Karpas-422 (cell line): ENCODE data around the gene SERPINB4. TPM values are rescaled to one million over a fixed set of nuclear protein-coding genes. Genes with fewer than 3 reads are reported as not detected.

Experiments
- DNase-seq: peaks from one replicate; pipeline ENCODE4 v3.0.0-alpha.2; 2015
- H2AFZ ChIP-seq: fragments of 200-600 bp; sonication (generic); 2 replicates; pipeline ENCODE4 v1.6.1; 2014; ENCODE audit warnings: antibody characterized with exemption, low read length, mixed read lengths
- H3K27ac ChIP-seq: fragments of 200-600 bp; sonication (generic); 2 replicates; pipeline ENCODE4 v1.5.1; 2014; ENCODE audit warnings: mild to moderate bottlenecking, low read length, moderate library complexity
- H3K27me3 ChIP-seq: fragments of 200-600 bp; sonication (generic); 2 replicates; pipeline ENCODE4 v1.6.1; 2014; ENCODE audit warnings: low read length, mixed read lengths
- H3K36me3 ChIP-seq: fragments of 200-600 bp; sonication (generic); 2 replicates; pipeline ENCODE4 v1.6.1; 2014; ENCODE audit warnings: low read length, mixed read lengths; ENCODE audit not compliant: insufficient read depth
- H3K4me1 ChIP-seq: fragments of 200-600 bp; sonication (generic); 2 replicates; pipeline ENCODE4 v1.6.1; 2014; ENCODE audit warnings: mild to moderate bottlenecking, low read length, mixed read lengths
- H3K4me2 ChIP-seq: fragments of 200-600 bp; sonication (generic); 2 replicates; pipeline ENCODE4 v1.6.1; 2014; ENCODE audit warnings: low read length, low read depth, mild to moderate bottlenecking; ENCODE audit not compliant: poor library complexity, severe bottlenecking
- H3K4me3 ChIP-seq: fragments of 200-600 bp; sonication (generic); 2 replicates; pipeline ENCODE4 v1.5.1; 2014; ENCODE audit warnings: mild to moderate bottlenecking, antibody characterized with exemption, low read length, mixed read lengths
- H3K79me2 ChIP-seq: fragments of 200-600 bp; sonication (generic); 2 replicates; pipeline ENCODE4 v1.6.1; 2014; ENCODE audit warnings: mild to moderate bottlenecking, low read length, mixed read lengths
- H3K9ac ChIP-seq: fragments of 200-600 bp; sonication (generic); 2 replicates; pipeline ENCODE4 v1.6.0; 2014; ENCODE audit warnings: low read length
- H3K9me2 ChIP-seq: fragments of 200-600 bp; sonication (generic), shearing (Covaris generic); replicated peaks from 2 replicates; pipeline ENCODE4 v1.6.0; 2014; ENCODE audit warnings: mild to moderate bottlenecking, low read length, moderate library complexity; ENCODE audit not compliant: insufficient read depth
- H3K9me3 ChIP-seq: fragments of 300-700, 200-600 bp; sonication (generic); 2 replicates; pipeline ENCODE4 v1.6.1; 2014; ENCODE audit warnings: low read length, mixed read lengths
- H4K20me1 ChIP-seq: fragments of 200-600 bp; sonication (generic); 2 replicates; pipeline ENCODE4 v1.6.1; 2014; ENCODE audit warnings: mild to moderate bottlenecking, antibody characterized with exemption, low read length, low read depth; ENCODE audit not compliant: insufficient read depth
- total RNA-seq: library from RNA; depleted of rRNA; stranded (reverse); fragments of >200 nt; shearing (Covaris generic); gene quantifications from 2 replicates; pipeline ENCODE4 v1.2.3, GENCODE V29; 2014; ENCODE audit warnings: low replicate concordance; rRNA removed

The SERPINB4 gene
- total RNA-seq, 1 experiment from 2014 or later: not detected

DNA sequence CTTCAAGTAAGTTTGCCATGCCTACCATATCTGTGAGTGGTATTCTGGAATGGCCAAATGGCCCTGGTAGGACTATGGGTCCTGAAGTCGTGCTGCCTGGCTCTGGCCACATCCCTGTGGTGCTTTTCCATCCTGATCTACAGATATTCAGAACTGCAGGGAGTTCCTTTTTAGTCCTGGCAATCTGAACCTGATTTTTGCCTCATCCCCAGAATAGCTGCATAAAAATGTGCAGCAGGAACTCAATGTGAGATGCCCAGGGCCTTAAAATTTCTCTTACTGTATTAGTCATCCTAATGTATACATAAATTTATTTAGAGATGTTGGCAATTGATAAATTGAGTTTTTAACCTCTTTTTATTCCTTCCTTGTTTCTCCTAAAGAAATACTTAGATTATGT is 51.6 kb downstream of the SERPINB4 start:
- Histone ChIP-seq H3K27ac (no peak overlapping the region), H3K9ac (no peak overlapping the region), H3K27me3 (no peaks in the 10 kb centered on the region), H3K9me2 (no peaks in the 10 kb centered on the region), H3K9me3 (no peaks in the 10 kb centered on the region), H2AFZ (no peak overlapping the region), H3K4me1 (no peaks in the 10 kb centered on the region), H3K4me2 (no peak overlapping the region), H3K79me2 (no peaks in the 10 kb centered on the region), H3K36me3 (no peaks in the 10 kb centered on the region), H3K4me3 (no peak overlapping the region), H4K20me1 (no peaks in the 10 kb centered on the region)
- DNase-seq: no peak

DNA sequence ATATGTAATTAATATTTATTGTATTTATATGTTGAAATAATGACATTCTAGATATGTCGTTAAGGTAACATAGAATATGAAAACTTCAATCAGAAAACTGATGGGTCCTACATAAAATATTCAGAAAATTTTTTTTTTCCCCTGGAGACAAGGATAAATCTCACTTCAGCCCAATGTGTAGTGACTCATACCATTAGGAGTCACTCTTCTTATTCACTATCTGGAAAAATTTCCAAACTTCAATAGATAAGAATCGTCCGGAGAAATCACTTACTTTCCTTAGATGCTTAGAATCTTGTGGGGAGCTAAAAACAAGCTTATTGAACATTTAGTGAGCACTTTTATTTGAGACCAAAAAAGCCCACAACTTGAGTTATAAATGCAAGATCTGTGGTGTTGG is 52.3 kb downstream of the SERPINB4 start:
- no peaks in the 10 kb centered on the region for H4K20me1 ChIP-seq
- H3K79me2 ChIP-seq: no peaks in the 10 kb centered on the region
- H3K27ac ChIP-seq: no peak overlapping the region
- no peak overlapping the region for H3K4me2 ChIP-seq
- H2AFZ ChIP-seq: no peak overlapping the region
- no peak overlapping the region for H3K4me3 ChIP-seq
- H3K27me3 ChIP-seq: no peaks in the 10 kb centered on the region
- H3K36me3 ChIP-seq: no peaks in the 10 kb centered on the region
- no peaks in the 10 kb centered on the region for H3K9me3 ChIP-seq
- DNase-seq: no peak
- H3K9me2 ChIP-seq: no peaks in the 10 kb centered on the region
- no peak overlapping the region for H3K9ac ChIP-seq
- no peaks in the 10 kb centered on the region for H3K4me1 ChIP-seq

DNA sequence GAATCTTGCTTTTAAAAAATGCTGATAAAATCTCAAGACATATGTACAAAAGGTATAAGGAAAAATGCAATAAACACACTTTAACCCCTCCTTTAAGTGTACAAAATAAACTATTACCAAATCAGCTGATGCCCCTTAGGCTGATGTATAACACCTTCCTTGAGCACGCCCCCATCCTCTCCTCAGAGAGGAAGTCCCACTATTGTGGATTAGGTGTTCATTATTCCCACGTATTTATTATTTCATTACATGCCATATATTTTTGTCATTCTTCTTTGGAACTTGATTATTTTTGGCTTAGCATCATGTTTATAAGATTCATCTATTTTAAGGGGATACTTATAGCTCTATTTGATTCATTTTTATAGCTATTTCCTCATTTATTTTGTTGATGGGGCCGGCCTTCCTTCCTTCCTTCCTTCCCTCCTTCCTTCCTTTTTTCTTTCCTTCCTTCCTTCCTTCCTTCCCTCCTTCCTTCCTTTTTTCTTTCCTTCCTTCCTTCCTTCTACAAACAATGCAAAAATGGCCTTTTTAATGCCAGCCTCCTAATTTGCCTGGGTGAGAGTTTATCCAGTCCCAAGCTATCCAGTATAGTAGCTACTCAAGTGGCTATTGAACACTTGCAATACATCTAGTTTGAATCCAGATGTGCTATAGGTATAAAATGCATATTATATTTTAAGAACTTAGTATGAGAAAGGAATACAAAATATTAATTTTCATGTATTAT is 52.9 kb downstream of the SERPINB4 start:
- no peak overlapping the region for H2AFZ ChIP-seq

DNA sequence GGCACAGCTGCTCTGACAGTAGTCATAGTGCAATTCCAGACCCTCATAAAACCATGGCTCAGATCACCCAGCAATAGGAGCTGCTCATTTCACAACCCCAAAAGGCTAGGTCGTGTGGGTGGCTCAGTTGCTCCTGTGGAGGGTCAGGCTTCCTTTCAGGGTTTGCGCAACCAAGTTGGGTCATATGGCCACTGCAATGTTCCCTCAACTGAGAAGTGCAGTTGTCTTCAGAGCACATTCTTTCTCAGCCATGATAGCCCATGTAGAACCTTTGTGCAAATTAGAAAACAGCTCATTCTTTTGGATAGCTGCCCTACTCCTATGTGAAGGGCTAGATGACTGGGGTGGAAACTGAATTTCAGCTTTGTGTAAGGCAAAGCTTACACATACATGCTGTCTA is 53.7 kb downstream of the SERPINB4 start:
- Histone ChIP-seq H3K9me2 (no peaks in the 10 kb centered on the region), H2AFZ (no peak overlapping the region), H3K27ac (no peak overlapping the region), H3K79me2 (no peaks in the 10 kb centered on the region), H3K4me3 (no peak overlapping the region), H3K9ac (no peak overlapping the region), H3K9me3 (no peaks in the 10 kb centered on the region), H3K27me3 (no peaks in the 10 kb centered on the region), H3K36me3 (no peaks in the 10 kb centered on the region), H3K4me1 (no peaks in the 10 kb centered on the region), H3K4me2 (no peak overlapping the region), H4K20me1 (no peaks in the 10 kb centered on the region)
- DNase-seq: no peak

More for the DNA sequence above, 52.9 kb downstream of the SERPINB4 start:
- Histone ChIP-seq H3K9ac (no peak overlapping the region), H3K4me2 (no peak overlapping the region), H3K9me3 (no peaks in the 10 kb centered on the region), H3K27ac (no peak overlapping the region), H3K4me3 (no peak overlapping the region), H3K36me3 (no peaks in the 10 kb centered on the region), H4K20me1 (no peaks in the 10 kb centered on the region), H3K79me2 (no peaks in the 10 kb centered on the region), H3K9me2 (no peaks in the 10 kb centered on the region), H3K4me1 (no peaks in the 10 kb centered on the region), H3K27me3 (no peaks in the 10 kb centered on the region)
- DNase-seq: no peak

DNA sequence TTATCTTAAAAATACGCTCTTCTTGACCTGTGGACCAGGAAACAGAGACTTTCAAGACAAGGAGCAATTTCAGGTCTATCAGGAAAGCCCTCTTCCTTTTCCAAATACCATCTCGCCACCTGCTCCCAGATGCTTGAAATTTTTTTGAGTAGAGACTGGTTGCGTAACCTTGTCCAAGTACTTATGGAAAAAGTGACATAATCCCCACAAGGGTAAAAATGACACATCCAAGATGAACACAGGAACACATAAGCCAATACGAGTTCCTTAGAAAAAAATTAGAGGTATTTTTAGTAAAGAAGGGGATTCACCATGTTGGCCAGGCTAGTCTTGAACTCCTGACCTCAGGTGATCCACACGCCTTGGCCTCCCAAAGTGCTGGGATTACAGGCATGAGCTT is 55.1 kb downstream of the SERPINB4 start:
- Histone ChIP-seq H3K79me2 (no peaks in the 10 kb centered on the region), H3K4me3 (no peak overlapping the region), H3K27me3 (no peaks in the 10 kb centered on the region), H3K4me1 (no peaks in the 10 kb centered on the region), H3K36me3 (no peaks in the 10 kb centered on the region), H3K9me2 (no peaks in the 10 kb centered on the region), H3K4me2 (no peak overlapping the region), H3K9me3 (no peaks in the 10 kb centered on the region), H3K9ac (no peak overlapping the region), H3K27ac (no peak overlapping the region), H2AFZ (no peak overlapping the region), H4K20me1 (no peaks in the 10 kb centered on the region)
- no peak for DNase-seq

Other genes starting within 250 kb of the SERPINB4 start
- gene VPS4B, start 221.8 kb downstream of the SERPINB4 start, total RNA-seq: 58.5 and 62.7 TPM in 2 replicates
- 1.0 TPM in 1 of 2 replicates, not detected in the other for gene SERPINB5, start 167.3 kb downstream of the SERPINB4 start, total RNA-seq
- gene SERPINB12, start 101.9 kb downstream of the SERPINB4 start, total RNA-seq: not detected in 2 replicates
- gene SERPINB13, start 56.9 kb downstream of the SERPINB4 start, total RNA-seq: not detected in 2 replicates
- gene SERPINB3, start 17.6 kb upstream of the SERPINB4 start, total RNA-seq: not detected in 2 replicates
- gene SERPINB11, start 58.7 kb upstream of the SERPINB4 start, total RNA-seq: not detected in 2 replicates
- 2.8 TPM in 1 of 2 replicates, not detected in the other for gene SERPINB7, start 131.2 kb upstream of the SERPINB4 start, total RNA-seq
- not detected in 2 replicates for gene SERPINB2, start 243.4 kb upstream of the SERPINB4 start, total RNA-seq